ENCODE results near the gene CYP3A7. TPM values are rescaled to one million over a fixed set of nuclear protein-coding genes. Genes with fewer than 3 reads are reported as not detected.

The CYP3A7 gene
- total RNA-seq, 4 donors from 2014 or later, result 0.26 to 1.7 TPM; not detected in 2

- no peaks in the 10 kb centered on the region for H3K36me3 ChIP-seq
- TF ChIP-seq, protein P1, sequence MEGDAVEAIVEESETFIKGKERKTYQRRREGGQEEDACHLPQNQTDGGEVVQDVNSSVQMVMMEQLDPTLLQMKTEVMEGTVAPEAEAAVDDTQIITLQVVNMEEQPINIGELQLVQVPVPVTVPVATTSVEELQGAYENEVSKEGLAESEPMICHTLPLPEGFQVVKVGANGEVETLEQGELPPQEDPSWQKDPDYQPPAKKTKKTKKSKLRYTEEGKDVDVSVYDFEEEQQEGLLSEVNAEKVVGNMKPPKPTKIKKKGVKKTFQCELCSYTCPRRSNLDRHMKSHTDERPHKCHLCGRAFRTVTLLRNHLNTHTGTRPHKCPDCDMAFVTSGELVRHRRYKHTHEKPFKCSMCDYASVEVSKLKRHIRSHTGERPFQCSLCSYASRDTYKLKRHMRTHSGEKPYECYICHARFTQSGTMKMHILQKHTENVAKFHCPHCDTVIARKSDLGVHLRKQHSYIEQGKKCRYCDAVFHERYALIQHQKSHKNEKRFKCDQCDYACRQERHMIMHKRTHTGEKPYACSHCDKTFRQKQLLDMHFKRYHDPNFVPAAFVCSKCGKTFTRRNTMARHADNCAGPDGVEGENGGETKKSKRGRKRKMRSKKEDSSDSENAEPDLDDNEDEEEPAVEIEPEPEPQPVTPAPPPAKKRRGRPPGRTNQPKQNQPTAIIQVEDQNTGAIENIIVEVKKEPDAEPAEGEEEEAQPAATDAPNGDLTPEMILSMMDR (IDR thresholded peaks at IDR 0.05 in 4 of 5, conservative IDR thresholded peaks at IDR 0.05 in 1 of 5), result no peak
- no peak for TF ChIP-seq POLR2A (IDR thresholded peaks at IDR 0.05)
- ATAC-seq (no peak), DNase-seq (no peak)
- in situ Hi-C loops (cut with MboI; ENCODE audit: low sequenced_read_pairs in 4 of 4) (no loop called here), intact Hi-C loops (cut with DNase I; ENCODE audit: low total_unique reads) (no loop called here)
- H3K27ac ChIP-seq, result no peak overlapping the region
- no peaks in the 10 kb centered on the region for H3K27me3 ChIP-seq
- H3K4me1 ChIP-seq, result no peaks in the 10 kb centered on the region
- H3K9me3 ChIP-seq, result no peaks in the 10 kb centered on the region
- no peak overlapping the region for H3K4me3 ChIP-seq
Observed at GRCh38 chr7:99685129-99685758, 49.8 kb downstream of the CYP3A7 start.

GRCh38 chr7:99679400-99680191 lies 55.4 kb downstream of the CYP3A7 start, which contains the start of gene CYP3A5:
CYP3A5 (minus strand) TSS chr7:99679996; CDS start chr7:99679896, 100 bp downstream.
- ATAC-seq (peak; percentile 86 to 90), DNase-seq (peak; percentile 25 to 56)
- TF ChIP-seq, protein P1 (IDR thresholded peaks at IDR 0.05 in 4 of 5, conservative IDR thresholded peaks at IDR 0.05 in 1 of 5), result no peak
- TF ChIP-seq POLR2A (IDR thresholded peaks at IDR 0.05), result no peak
- Histone ChIP-seq H3K36me3 (no peaks in the 10 kb centered on the region), H3K4me1 (peaks cover 7% of the 10 kb centered on the region in 2 donors), H3K9me3 (no peaks in the 10 kb centered on the region), H3K4me3 (no peak within 1 kb of the TSS), H3K27me3 (no peaks in the 10 kb centered on the region), H3K27ac (peak within 1 kb of the TSS in 1 of 4 donors; percentile 29)
- intact Hi-C loops (cut with DNase I; ENCODE audit: low total_unique reads) (no loop called here), in situ Hi-C loops (cut with MboI; ENCODE audit: low sequenced_read_pairs in 4 of 4) (no loop called here)

DNA sequence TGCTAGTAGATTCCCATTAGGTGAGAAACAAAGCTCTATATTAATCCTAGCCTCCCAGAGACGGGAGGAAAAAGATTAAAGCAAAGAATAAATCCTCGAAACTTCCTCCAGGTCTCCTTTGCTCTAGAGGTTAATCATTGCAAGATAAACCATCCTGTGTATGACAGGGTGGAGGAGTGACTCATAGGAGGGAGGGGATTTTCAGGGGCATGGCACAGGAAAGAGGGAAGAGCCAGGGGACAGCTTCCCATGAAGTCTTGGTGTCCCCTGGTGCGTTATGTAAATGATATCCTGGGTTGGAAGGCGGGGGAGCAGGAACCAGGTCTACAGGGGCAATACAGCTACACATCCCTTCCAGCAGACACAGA lies 56.0 kb downstream of the CYP3A7 start:
- in situ Hi-C loops (cut with MboI; ENCODE audit: low sequenced_read_pairs in 4 of 4), result no loop called here
- no peak overlapping the region for H3K4me3 ChIP-seq
- intact Hi-C loops (cut with DNase I; ENCODE audit: low total_unique reads), result no loop called here
- ATAC-seq (no peak), DNase-seq (no peak)
- no peak overlapping the region for H3K27ac ChIP-seq
- H3K27me3 ChIP-seq, result no peaks in the 10 kb centered on the region
- no peaks in the 10 kb centered on the region for H3K9me3 ChIP-seq
- H3K4me1 ChIP-seq, result peaks cover 7% of the 10 kb centered on the region in 2 donors
- no peak for TF ChIP-seq POLR2A (IDR thresholded peaks at IDR 0.05)
- TF ChIP-seq, protein P1 (IDR thresholded peaks at IDR 0.05 in 4 of 5, conservative IDR thresholded peaks at IDR 0.05 in 1 of 5), result no peak
- H3K36me3 ChIP-seq, result no peaks in the 10 kb centered on the region

DNA sequence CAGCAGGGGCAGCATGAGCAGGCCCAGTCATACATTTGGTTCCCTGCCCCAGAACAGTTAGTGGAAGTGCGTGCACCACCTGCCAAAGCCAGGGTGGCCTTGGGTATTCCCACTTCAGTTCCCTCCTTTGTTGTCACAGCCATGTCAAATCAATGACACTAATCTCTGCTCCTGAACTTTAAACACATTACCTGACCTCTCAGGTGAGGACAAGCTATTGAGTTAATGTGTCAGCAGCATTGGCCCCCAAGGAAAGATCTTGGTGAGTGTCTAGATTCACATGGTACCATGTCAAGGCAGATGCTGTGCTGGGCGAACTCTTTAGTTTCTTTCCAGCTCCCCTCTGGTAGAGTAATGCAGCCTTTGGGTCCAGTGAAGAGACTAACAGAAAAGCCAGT lies 57.3 kb downstream of the CYP3A7 start:
- Histone ChIP-seq H3K4me1 (peaks cover 7% of the 10 kb centered on the region in 2 donors), H3K27ac (no peak overlapping the region), H3K9me3 (no peaks in the 10 kb centered on the region), H3K4me3 (no peak overlapping the region), H3K27me3 (no peaks in the 10 kb centered on the region), H3K36me3 (no peaks in the 10 kb centered on the region)
- intact Hi-C loops (cut with DNase I; ENCODE audit: low total_unique reads) (no loop called here), in situ Hi-C loops (cut with MboI; ENCODE audit: low sequenced_read_pairs in 4 of 4) (no loop called here)
- TF ChIP-seq POLR2A (IDR thresholded peaks at IDR 0.05), result no peak
- TF ChIP-seq, protein P1 (IDR thresholded peaks at IDR 0.05 in 4 of 5, conservative IDR thresholded peaks at IDR 0.05 in 1 of 5), result no peak
- no peak for ATAC-seq
- no peak for DNase-seq
